LoVo (cell line): ENCODE data around the gene ROCK2.
"Not testable (repeated sequence)": the region's sequence is repeated elsewhere in the genome, so short reads cannot be mapped to it uniquely, and the experiment has no call there.

ENCODE experiments used
- DNase-seq: peaks from one replicate; pipeline ENCODE4 v3.0.0-alpha.2; 2016; ENCODE audit warnings: low spot score

Gene ROCK2

GRCh38 chr2:11340717-11341116 is 3.7 kb downstream of the ROCK2 start:
- DNase-seq: no peak

GRCh38 chr2:11339508-11340083 is 4.8 kb downstream of the ROCK2 start:
- DNase-seq: no peak

GRCh38 chr2:11338580-11338979 is 5.9 kb downstream of the ROCK2 start:
- no peak for DNase-seq

GRCh38 chr2:11337909-11338308 is 6.5 kb downstream of the ROCK2 start:
- no peak for DNase-seq

GRCh38 chr2:11336189-11336588 is 8.2 kb downstream of the ROCK2 start:
- no peak for DNase-seq

GRCh38 chr2:11333427-11334183 is 10.8 kb downstream of the ROCK2 start:
- DNase-seq: no peak

GRCh38 chr2:11332596-11332995 is 11.8 kb downstream of the ROCK2 start:
- no peak for DNase-seq

GRCh38 chr2:11330457-11331142 is 13.8 kb downstream of the ROCK2 start:
- DNase-seq: no peak

GRCh38 chr2:11329776-11330175 is 14.7 kb downstream of the ROCK2 start:
- no peak for DNase-seq

GRCh38 chr2:11328522-11328921 is 15.9 kb downstream of the ROCK2 start:
- DNase-seq: not testable (repeated sequence)

GRCh38 chr2:11327871-11328270 is 16.6 kb downstream of the ROCK2 start:
- DNase-seq: no peak

- no peak for DNase-seq
Measured at GRCh38 chr2:11326677-11327211, 17.7 kb downstream of the ROCK2 start.

- no peak for DNase-seq
Measured at GRCh38 chr2:11325961-11326676, 18.3 kb downstream of the ROCK2 start.

GRCh38 chr2:11321847-11322246 is 22.6 kb downstream of the ROCK2 start:
- DNase-seq: no peak

GRCh38 chr2:11320698-11321492 is 23.5 kb downstream of the ROCK2 start:
- no peak for DNase-seq

- DNase-seq: no peak
Measured at GRCh38 chr2:11319939-11320338, 24.5 kb downstream of the ROCK2 start.

- DNase-seq: no peak
Measured at GRCh38 chr2:11315074-11315705, 29.2 kb downstream of the ROCK2 start.

GRCh38 chr2:11314487-11314886 is 29.9 kb downstream of the ROCK2 start:
- DNase-seq: no peak

GRCh38 chr2:11312770-11313471 is 31.5 kb downstream of the ROCK2 start:
- no peak for DNase-seq

- DNase-seq: no peak
Measured at GRCh38 chr2:11311543-11311942, 32.9 kb downstream of the ROCK2 start.
